ENCODE data around the gene KLK10.
"Not testable (repeated sequence)": the region's sequence is repeated elsewhere in the genome, so short reads cannot be mapped to it uniquely, and the experiment has no call there.

The KLK10 gene

GRCh38 chr19:50974702-50975556 is 44.6 kb downstream of the KLK10 start:
- TF ChIP-seq CTCF (IDR thresholded peaks at IDR 0.05; ENCODE audit: low read depth, low read length, missing control alignments) = no peak
- no peak for DNase-seq (ENCODE audit: extremely low read depth, low read depth)
- no peak overlapping the region for H3K4me3 ChIP-seq (replicated peaks; ENCODE audit: low read depth, low read length)

DNA sequence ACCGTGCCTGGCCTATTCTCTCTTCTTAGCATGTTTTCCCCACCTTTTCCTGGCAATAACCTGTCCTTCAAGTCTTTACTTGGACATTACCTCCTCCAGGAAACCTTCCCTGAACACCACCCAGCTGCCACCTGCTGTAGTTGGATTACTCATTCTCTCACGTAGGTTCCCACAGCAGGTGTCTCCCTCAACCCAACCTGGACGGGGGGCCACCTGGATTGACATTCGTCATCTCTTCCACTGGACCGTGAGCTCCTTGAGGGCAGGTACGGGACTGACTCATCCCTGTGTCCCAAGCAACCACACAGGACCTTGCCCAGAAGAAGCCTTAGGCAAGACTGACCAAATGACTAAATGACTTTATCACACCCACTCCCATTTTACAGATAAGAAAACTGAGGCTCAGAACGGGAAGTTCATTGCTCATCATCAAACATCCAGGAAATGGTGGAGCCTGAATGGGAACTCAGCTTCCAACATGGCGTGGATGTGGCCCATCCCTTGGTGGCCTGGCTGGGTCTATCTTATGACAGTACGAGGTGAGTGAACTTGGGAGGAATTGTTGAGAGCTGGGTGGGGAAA is 46.6 kb downstream of the KLK10 start:
- TF ChIP-seq CTCF (IDR thresholded peaks at IDR 0.05; ENCODE audit: low read depth, low read length, missing control alignments) = no peak
- no peak overlapping the region for H3K4me3 ChIP-seq (replicated peaks; ENCODE audit: low read depth, low read length)
- DNase-seq (ENCODE audit: extremely low read depth, low read depth) = no peak

DNA sequence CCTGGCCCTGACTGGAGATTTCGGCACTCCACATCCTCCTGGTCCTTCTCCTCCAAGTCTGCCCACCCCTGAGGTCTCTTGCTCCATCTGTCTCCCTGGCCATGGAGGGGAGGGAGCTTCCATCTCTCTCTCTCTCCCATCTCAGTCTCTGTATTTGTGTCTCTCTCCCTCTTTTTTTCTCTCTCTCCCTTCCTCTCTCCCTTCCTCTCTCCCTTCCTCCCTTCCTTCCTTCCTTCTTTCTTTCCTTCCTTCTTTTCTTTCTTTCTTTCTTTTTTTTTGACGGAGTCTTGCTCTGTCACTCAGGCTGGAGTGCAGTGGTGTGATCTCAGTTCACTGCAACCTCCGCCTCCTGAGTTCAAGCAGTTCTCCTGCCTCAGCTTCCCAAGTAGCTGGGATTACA is 49.7 kb downstream of the KLK10 start:
- not testable (repeated sequence) for DNase-seq (ENCODE audit: extremely low read depth, low read depth); H3K4me3 ChIP-seq (replicated peaks; ENCODE audit: low read depth, low read length)

DNA sequence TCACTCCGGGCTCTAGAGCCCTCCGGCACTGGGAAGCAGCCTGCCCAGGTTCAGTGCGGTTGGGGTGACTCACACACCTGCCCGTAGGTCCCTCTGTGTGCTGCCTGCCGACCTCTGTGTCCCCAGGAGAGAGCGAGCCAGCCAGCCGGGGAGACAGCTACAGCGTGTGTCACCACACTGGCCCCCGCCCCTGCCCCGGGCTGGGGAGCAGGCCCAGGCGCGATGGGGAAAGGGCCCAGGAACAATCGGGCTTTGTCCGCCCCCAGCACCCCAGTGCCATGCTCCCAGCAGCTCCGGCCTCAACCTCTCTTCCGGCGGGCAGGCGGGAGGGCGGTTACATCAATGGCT is 50.1 kb downstream of the KLK10 start, which contains the start of gene KLK6:
KLK6 (minus strand) TSS at position 179 of the 348 bp plus-strand sequence. CDS start 1,487 bp downstream, outside the sequence.
- no peak for DNase-seq (ENCODE audit: extremely low read depth, low read depth)
- H3K4me3 ChIP-seq (replicated peaks; ENCODE audit: low read depth, low read length) = no peak within 1 kb of the TSS
- TF ChIP-seq CTCF (IDR thresholded peaks at IDR 0.05; ENCODE audit: low read depth, low read length, missing control alignments) = no peak

DNA sequence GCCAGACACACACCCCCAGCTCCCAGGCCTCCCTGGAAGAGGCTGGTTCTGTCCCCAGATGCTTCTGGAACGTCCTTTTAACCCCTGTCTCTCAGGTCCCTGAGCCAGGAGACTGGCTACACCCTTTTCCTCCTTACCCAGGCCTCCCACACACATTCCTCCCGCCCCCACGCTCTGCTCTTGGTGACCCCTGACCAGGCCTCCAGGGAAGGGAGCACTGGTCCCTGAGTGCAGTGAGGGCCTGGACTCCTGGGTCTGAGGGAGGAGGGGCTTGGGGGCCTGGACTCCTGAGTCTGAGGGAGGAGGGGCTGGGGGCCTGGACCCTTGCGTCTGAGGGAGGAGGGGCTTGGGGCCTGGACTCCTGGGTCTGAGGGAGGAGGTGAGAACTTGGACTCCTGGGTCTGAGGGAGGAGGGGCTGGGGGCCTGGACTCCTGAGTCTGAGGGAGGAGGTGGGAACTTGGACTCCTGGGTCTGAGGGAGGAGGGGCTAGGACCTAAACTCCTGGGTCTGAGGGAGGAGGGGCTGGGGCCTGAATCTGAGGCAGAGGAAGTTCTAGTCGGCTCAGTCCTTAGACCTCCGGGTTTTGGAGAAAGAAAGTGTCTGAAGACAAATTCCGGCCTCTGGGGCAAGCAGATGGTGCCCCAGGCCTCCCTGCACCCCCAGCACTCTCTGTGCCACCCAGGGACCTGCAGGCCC is 50.6 kb downstream of the KLK10 start:
- TF ChIP-seq CTCF (IDR thresholded peaks at IDR 0.05; ENCODE audit: low read depth, low read length, missing control alignments) = no peak
- DNase-seq (ENCODE audit: extremely low read depth, low read depth) = no peak
- no peak overlapping the region for H3K4me3 ChIP-seq (replicated peaks; ENCODE audit: low read depth, low read length)

- DNase-seq (ENCODE audit: extremely low read depth, low read depth) = no peak
- TF ChIP-seq CTCF (IDR thresholded peaks at IDR 0.05; ENCODE audit: low read depth, low read length, missing control alignments) = no peak
Observed at GRCh38 chr19:50967929-50968715, 51.4 kb downstream of the KLK10 start.

More at GRCh38 chr19:50967929-50968715, 51.4 kb downstream of the KLK10 start:
- no peak overlapping the region for H3K4me3 ChIP-seq (replicated peaks; ENCODE audit: low read depth, low read length)

Data from HFF-Myc (cell line).